Type B pancreatic cell (in vitro differentiated cells): Measurements from ENCODE around the gene SYNE2. TPM values are rescaled to one million over a fixed set of nuclear protein-coding genes. Genes with fewer than 3 reads are reported as not detected.

Experiments
- DNase-seq: peaks from one replicate; pipeline ENCODE4 v3.0.0; 2021; ENCODE audit warnings: mixed read lengths; ENCODE audit not compliant: unreplicated experiment; ENCODE audit errors: extremely low spot score
- H3K27ac Mint-ChIP-seq: 2 replicates; pipeline ENCODE4 v1.8.0; 2021; ENCODE audit warnings: mild to moderate bottlenecking, mixed read lengths
- H3K27me3 Mint-ChIP-seq: 2 replicates; pipeline ENCODE4 v1.8.0; 2021; ENCODE audit warnings: mixed read lengths
- H3K36me3 Mint-ChIP-seq: 2 replicates; pipeline ENCODE4 v1.8.0; 2021; ENCODE audit warnings: mixed read lengths
- H3K4me1 Mint-ChIP-seq: one replicate; pipeline ENCODE4 v1.8.0; 2021; ENCODE audit warnings: mixed read lengths; ENCODE audit not compliant: unreplicated experiment
- H3K4me3 Mint-ChIP-seq: 2 replicates; pipeline ENCODE4 v1.8.0; 2021; ENCODE audit warnings: mild to moderate bottlenecking, mixed read lengths
- H3K9me3 Mint-ChIP-seq: 2 replicates; pipeline ENCODE4 v1.8.0; 2021; ENCODE audit warnings: mixed read lengths
- CTCF ChIP-seq: fragments of 200-600 bp; sonication (generic); conservative IDR thresholded peaks from 2 replicates; pipeline ENCODE4 v1.5.0; 2021; ENCODE audit warnings: antibody characterized with exemption, mild to moderate bottlenecking
- total RNA-seq: library from RNA; stranded (reverse); gene quantifications from 2 replicates; pipeline ENCODE4 v1.2.1, GENCODE V29; 2021; ENCODE audit warnings: low replicate concordance

Gene SYNE2
- total RNA-seq, 1 donor from 2014 or later, result 75.1 TPM

GRCh38 chr14:64109819-64110554 lies 257.2 kb downstream of the SYNE2 start:
- H3K4me3 Mint-ChIP-seq, result no peak overlapping the region
- TF ChIP-seq CTCF, result no peak
- no peaks in the 10 kb centered on the region for H3K27me3 Mint-ChIP-seq
- H3K4me1 Mint-ChIP-seq, result no peaks in the 10 kb centered on the region
- H3K9me3 Mint-ChIP-seq, result no peaks in the 10 kb centered on the region
- H3K27ac Mint-ChIP-seq, result no peak overlapping the region
- DNase-seq, result no peak
- H3K36me3 Mint-ChIP-seq, result peaks cover 8% of the 10 kb centered on the region

GRCh38 chr14:64110802-64111201 lies 258.0 kb downstream of the SYNE2 start:
- no peak for TF ChIP-seq CTCF
- no peaks in the 10 kb centered on the region for H3K27me3 Mint-ChIP-seq
- no peak overlapping the region for H3K4me3 Mint-ChIP-seq
- H3K27ac Mint-ChIP-seq, result no peak overlapping the region
- H3K36me3 Mint-ChIP-seq, result peaks cover 6% of the 10 kb centered on the region
- H3K4me1 Mint-ChIP-seq, result no peaks in the 10 kb centered on the region
- H3K9me3 Mint-ChIP-seq, result no peaks in the 10 kb centered on the region
- no peak for DNase-seq

- H3K9me3 Mint-ChIP-seq, result no peaks in the 10 kb centered on the region
- no peak for DNase-seq
- no peak for TF ChIP-seq CTCF
- H3K27me3 Mint-ChIP-seq, result no peaks in the 10 kb centered on the region
- peaks cover 3% of the 10 kb centered on the region for H3K36me3 Mint-ChIP-seq
- H3K27ac Mint-ChIP-seq, result no peak overlapping the region
- no peaks in the 10 kb centered on the region for H3K4me1 Mint-ChIP-seq
- peak overlapping the region; percentile 2 for H3K4me3 Mint-ChIP-seq
Observed at GRCh38 chr14:64112867-64113678, 260.3 kb downstream of the SYNE2 start.

GRCh38 chr14:64114166-64114565 lies 261.4 kb downstream of the SYNE2 start:
- no peak overlapping the region for H3K4me3 Mint-ChIP-seq
- no peak overlapping the region for H3K27ac Mint-ChIP-seq
- no peak for TF ChIP-seq CTCF
- H3K27me3 Mint-ChIP-seq, result no peaks in the 10 kb centered on the region
- no peaks in the 10 kb centered on the region for H3K9me3 Mint-ChIP-seq
- no peaks in the 10 kb centered on the region for H3K4me1 Mint-ChIP-seq
- H3K36me3 Mint-ChIP-seq, result peaks cover 3% of the 10 kb centered on the region
- no peak for DNase-seq

- Mint-ChIP-seq H3K4me1 (no peaks in the 10 kb centered on the region), H3K27ac (no peak overlapping the region), H3K4me3 (no peak overlapping the region), H3K36me3 (peaks cover 6% of the 10 kb centered on the region), H3K9me3 (no peaks in the 10 kb centered on the region), H3K27me3 (no peaks in the 10 kb centered on the region)
- TF ChIP-seq CTCF, result no peak
- DNase-seq, result no peak
Observed at GRCh38 chr14:64114796-64115195, 262.0 kb downstream of the SYNE2 start.
